Astrocyte of the cerebellum (primary cell): ENCODE results near the gene TMEM80.

Source experiments
- DNase-seq: peaks from one replicate; pipeline ENCODE4 v3.0.0-alpha.2; 2011; ENCODE audit warnings: low read depth
- H3K4me3 ChIP-seq: 2 replicates; pipeline ENCODE4 v1.5.1; 2011; ENCODE audit warnings: mild to moderate bottlenecking, low read depth, low read length, moderate library complexity
- CTCF ChIP-seq: IDR thresholded peaks from 2 replicates; pipeline ENCODE4 v1.5.1; 2012; ENCODE audit warnings: low read length, low read depth, moderate library complexity, mild to moderate bottlenecking; ENCODE audit errors: missing control alignments
- in situ Hi-C: cut with HindIII; loops from 2 replicates; pipeline ENCODE4 v1.10.0; 2017; ENCODE audit warnings: low sequenced_read_pairs

Gene TMEM80

GRCh38 chr11:748007-748359, 52.4 kb downstream of the TMEM80 start:
- in situ Hi-C loops: no loop called here

GRCh38 chr11:749731-750130, 54.1 kb downstream of the TMEM80 start:
- in situ Hi-C loops: loop anchor here (25.0 kb wide), 1 partner anchor 87 kb away; no protein-coding TSS in a partner anchor
- H3K4me3 ChIP-seq: no peak overlapping the region
- TF ChIP-seq CTCF: no peak
- DNase-seq: no peak

More at GRCh38 chr11:748007-748359, 52.4 kb downstream of the TMEM80 start:
- no peak for DNase-seq
- H3K4me3 ChIP-seq: peak overlapping the region; percentile 84
- TF ChIP-seq CTCF: no peak
